ENCODE measurements around the gene SAMD14.

The SAMD14 gene

GRCh38 chr17:50147841-50148225, 17.9 kb upstream of the SAMD14 start:
- DNase-seq: peak in 2 of 4 experiments; percentile 51 to 52

GRCh38 chr17:50146927-50147665, 17.1 kb upstream of the SAMD14 start:
- DNase-seq: peak in 2 of 4 experiments; percentile 30 to 53

- DNase-seq: peak in 1 of 4 experiments; percentile 42
Observed at GRCh38 chr17:50146230-50146926, 16.4 kb upstream of the SAMD14 start.

- DNase-seq: no peak
Observed at GRCh38 chr17:50145532-50146229, 15.7 kb upstream of the SAMD14 start.

GRCh38 chr17:50144845-50145531, 15.0 kb upstream of the SAMD14 start:
- DNase-seq: no peak

GRCh38 chr17:50144355-50144754, 14.4 kb upstream of the SAMD14 start:
- no peak for DNase-seq

- DNase-seq: no peak
Observed at GRCh38 chr17:50143461-50144176, 13.7 kb upstream of the SAMD14 start.

GRCh38 chr17:50141745-50142110, 11.8 kb upstream of the SAMD14 start:
- DNase-seq: no peak

- no peak for DNase-seq
Observed at GRCh38 chr17:50141026-50141744, 11.2 kb upstream of the SAMD14 start.

GRCh38 chr17:50139950-50140885, 10.3 kb upstream of the SAMD14 start:
- peak; percentile 79 to 86 (median 82) for DNase-seq

- peak in 1 of 4 experiments; percentile 31 for DNase-seq
Observed at GRCh38 chr17:50139185-50139783, 9.3 kb upstream of the SAMD14 start.

- DNase-seq: peak; percentile 64 to 85 (median 79)
Observed at GRCh38 chr17:50137042-50137441, 7.1 kb upstream of the SAMD14 start.

- no peak for DNase-seq
Observed at GRCh38 chr17:50136096-50136687, 6.2 kb upstream of the SAMD14 start.

- DNase-seq: no peak
Observed at GRCh38 chr17:50135316-50136095, 5.5 kb upstream of the SAMD14 start.

- no peak for DNase-seq
Observed at GRCh38 chr17:50134206-50135110, 4.5 kb upstream of the SAMD14 start.

GRCh38 chr17:50133769-50134099, 3.8 kb upstream of the SAMD14 start:
- DNase-seq: no peak

- DNase-seq: no peak
Observed at GRCh38 chr17:50133028-50133768, 3.2 kb upstream of the SAMD14 start.

Data from suppressor macrophage (primary cell).